Endothelial cell (in vitro differentiated cells): Measurements from ENCODE around the gene GTF2A1. TPM values are rescaled to one million over a fixed set of nuclear protein-coding genes. Genes with fewer than 3 reads are reported as not detected.

Experiments used
- DNase-seq: peaks from one replicate; pipeline ENCODE4 v3.0.0; 2021; ENCODE audit warnings: low spot score
- H3K27ac Mint-ChIP-seq: one replicate; pipeline ENCODE4 v1.8.0; 2021; ENCODE audit warnings: mixed read lengths, inconsistent platforms; ENCODE audit not compliant: unreplicated experiment
- H3K27me3 Mint-ChIP-seq: one replicate; pipeline ENCODE4 v1.8.0; 2021; ENCODE audit warnings: mild to moderate bottlenecking, moderate library complexity, mixed read lengths, inconsistent platforms; ENCODE audit not compliant: unreplicated experiment
- H3K36me3 Mint-ChIP-seq: one replicate; pipeline ENCODE4 v1.8.0; 2021; ENCODE audit warnings: mild to moderate bottlenecking, low read depth, mixed read lengths, inconsistent platforms; ENCODE audit not compliant: unreplicated experiment
- H3K4me1 Mint-ChIP-seq: one replicate; pipeline ENCODE4 v1.8.0; 2021; ENCODE audit warnings: mild to moderate bottlenecking, mixed read lengths, inconsistent platforms; ENCODE audit not compliant: unreplicated experiment
- H3K4me3 Mint-ChIP-seq: one replicate; pipeline ENCODE4 v1.8.0; 2021; ENCODE audit warnings: mild to moderate bottlenecking, mixed read lengths, inconsistent platforms; ENCODE audit not compliant: unreplicated experiment
- H3K9me3 Mint-ChIP-seq: one replicate; pipeline ENCODE4 v1.8.0; 2021; ENCODE audit warnings: mixed read lengths, inconsistent platforms; ENCODE audit not compliant: unreplicated experiment
- CTCF ChIP-seq: fragments of 200-600 bp; sonication (generic); IDR thresholded peaks from one replicate; pipeline ENCODE4 v1.5.0; 2021; ENCODE audit warnings: antibody characterized with exemption; ENCODE audit not compliant: unreplicated experiment
- total RNA-seq: library from RNA; stranded (reverse); fragmentation: NEBNext Ultra II Directional; extraction: Animal tissue kit (Norgen Biotek cat#: 25700); gene quantifications from one replicate; pipeline ENCODE4 v1.2.1, GENCODE V29; 2021; ENCODE audit not compliant: unreplicated experiment

The GTF2A1 gene
- total RNA-seq, 1 donor from 2014 or later: 34.6 TPM

GRCh38 chr14:81161088-81161487 lies 59.7 kb downstream of the GTF2A1 start:
- no peak for TF ChIP-seq CTCF
- Mint-ChIP-seq H3K4me1 (peaks cover 2% of the 10 kb centered on the region), H3K36me3 (no peaks in the 10 kb centered on the region), H3K27me3 (peaks cover 3% of the 10 kb centered on the region), H3K4me3 (no peak overlapping the region), H3K9me3 (no peaks in the 10 kb centered on the region), H3K27ac (no peak overlapping the region)
- no peak for DNase-seq

GRCh38 chr14:81157431-81157830 lies 63.3 kb downstream of the GTF2A1 start:
- Mint-ChIP-seq H3K27me3 (no peaks in the 10 kb centered on the region), H3K27ac (no peak overlapping the region)
- DNase-seq: no peak

GRCh38 chr14:81153187-81153586 lies 67.6 kb downstream of the GTF2A1 start:
- H3K4me1 Mint-ChIP-seq: no peaks in the 10 kb centered on the region
- no peaks in the 10 kb centered on the region for H3K36me3 Mint-ChIP-seq
- H3K4me3 Mint-ChIP-seq: no peak overlapping the region
- DNase-seq: no peak
- H3K9me3 Mint-ChIP-seq: no peaks in the 10 kb centered on the region
- no peak for TF ChIP-seq CTCF
- no peaks in the 10 kb centered on the region for H3K27me3 Mint-ChIP-seq
- no peak overlapping the region for H3K27ac Mint-ChIP-seq

More at GRCh38 chr14:81157431-81157830, 63.3 kb downstream of the GTF2A1 start:
- no peak overlapping the region for H3K4me3 Mint-ChIP-seq
- H3K4me1 Mint-ChIP-seq: no peaks in the 10 kb centered on the region
- no peaks in the 10 kb centered on the region for H3K9me3 Mint-ChIP-seq
- no peak for TF ChIP-seq CTCF
- H3K36me3 Mint-ChIP-seq: no peaks in the 10 kb centered on the region

- H3K27me3 Mint-ChIP-seq: no peaks in the 10 kb centered on the region
- H3K4me3 Mint-ChIP-seq: no peak overlapping the region
- no peak for TF ChIP-seq CTCF
- no peak overlapping the region for H3K27ac Mint-ChIP-seq
- H3K36me3 Mint-ChIP-seq: no peaks in the 10 kb centered on the region
- H3K9me3 Mint-ChIP-seq: no peaks in the 10 kb centered on the region
- no peaks in the 10 kb centered on the region for H3K4me1 Mint-ChIP-seq
- no peak for DNase-seq
These were observed 72.1 kb downstream of the GTF2A1 start for GRCh38 chr14:81148635-81149034.

- Mint-ChIP-seq H3K4me3 (no peak overlapping the region), H3K4me1 (no peaks in the 10 kb centered on the region), H3K9me3 (no peaks in the 10 kb centered on the region), H3K27ac (no peak overlapping the region), H3K27me3 (no peaks in the 10 kb centered on the region), H3K36me3 (no peaks in the 10 kb centered on the region)
- no peak for TF ChIP-seq CTCF
- DNase-seq: no peak
These were observed 73.4 kb downstream of the GTF2A1 start for GRCh38 chr14:81147140-81147897.
